HepG2 (cell line): ENCODE measurements around the gene SMARCD1. TPM values are rescaled to one million over a fixed set of nuclear protein-coding genes. Genes with fewer than 3 reads are reported as not detected.

Experiments used
- ATAC-seq: fragments of 200-7000 bp; cut with Tn5 transposase; 3 replicates; pipeline ENCODE4 v1.9.1; 2020; ENCODE audit warnings: mild to moderate bottlenecking, moderate library complexity
- BruUV-seq: library from RNA; stranded (reverse); fragments of 400-500 nt; replicated peaks from 2 replicates; lab custom pipeline; 2021; lab: Mats Ljungman, UMichigan
- CTCF ChIA-PET: fragments of 300-600 bp; formaldehyde crosslinking; extraction: SDS; loops from one replicate; lab custom pipeline; 2021; ENCODE audit warnings: low total read pairs, inconsistent platforms, low intra/inter-chr PET ratio; lab: Yijun Ruan, JAX
- POLR2A ChIA-PET: fragments of 350-600 bp; sonication (Branson Sonifier 250); formaldehyde crosslinking; loops from one replicate; lab custom pipeline; 2020; ENCODE audit warnings: antibody characterized with exemption, inconsistent platforms; lab: Yijun Ruan, JAX
- DNase-seq: peaks from one replicate; pipeline ENCODE4 v3.0.0-alpha.2; 2015; ENCODE audit warnings: low spot score
- FAIRE-seq: peaks from 3 replicates; lab custom pipeline; 2011; peaks lifted over from hg19 to GRCh38; lab: Jason Lieb, UNC
- H2AFZ ChIP-seq: one replicate; pipeline ENCODE4 v1.6.1; 2011; ENCODE audit warnings: low read length, inconsistent platforms
- H3K27ac ChIP-seq: fragments of 300-600 bp; 3 replicates; pipeline ENCODE4 v1.8.0; 2011; ENCODE audit warnings: mixed run types, mild to moderate bottlenecking, mixed read lengths, low read length, inconsistent platforms; ENCODE audit not compliant: insufficient read depth; ENCODE audit errors: extremely low read length
- H3K27me3 ChIP-seq, 2 experiments: fragments of 200-600 bp in 1 of 2; 2 replicates in 1 of 2; 3 replicates in 1 of 2; pipeline versions ENCODE4 v1.6.0 to v1.8.0; 2011; ENCODE audit warnings: low read length in 2 of 2, mild to moderate bottlenecking in 2 of 2, moderate library complexity in 2 of 2, inconsistent platforms in 1 of 2; ENCODE audit not compliant: insufficient read depth in 2 of 2, control insufficient read depth in 1 of 2
- H3K36me3 ChIP-seq, 2 experiments: fragments of 200-600 bp in 1 of 2; replicated peaks in 1 of 2; 2 replicates in 1 of 2; 3 replicates in 1 of 2; pipeline versions ENCODE4 v1.5.1 to v1.8.0; 2011; ENCODE audit warnings: low read length in 2 of 2, inconsistent platforms in 1 of 2; ENCODE audit not compliant: insufficient read depth in 2 of 2, control insufficient read depth in 1 of 2
- H3K4me1 ChIP-seq: 2 replicates; pipeline ENCODE4 v1.5.1; 2012; ENCODE audit warnings: low read length, inconsistent platforms; ENCODE audit not compliant: insufficient read depth
- H3K4me2 ChIP-seq: 2 replicates; pipeline ENCODE4 v1.6.0; 2011; ENCODE audit warnings: low read depth, low read length, inconsistent platforms
- H3K4me3 ChIP-seq, 3 experiments: fragments of 200-600 bp in 1 of 3; sonication (generic), shearing (Covaris generic) in 1 of 3; replicated peaks in 1 of 3; 2 replicates each; pipeline ENCODE4 v1.5.1; 2011 to 2016; ENCODE audit warnings: low read length in 3 of 3, inconsistent platforms in 2 of 3, low read depth in 2 of 3, mild to moderate bottlenecking in 2 of 3, control low read depth in 1 of 3, mixed read lengths in 1 of 3; ENCODE audit not compliant: insufficient read depth in 1 of 3
- H3K79me2 ChIP-seq: one replicate; pipeline ENCODE4 v1.6.1; 2011; ENCODE audit warnings: low read length, inconsistent platforms; ENCODE audit not compliant: insufficient read depth
- H3K9ac ChIP-seq: 2 replicates; pipeline ENCODE4 v1.6.0; 2011; ENCODE audit warnings: mild to moderate bottlenecking, low read depth, low read length, inconsistent platforms; ENCODE audit not compliant: insufficient read depth
- H3K9me3 ChIP-seq: 2 replicates; pipeline ENCODE4 v1.5.1; 2012; ENCODE audit warnings: mild to moderate bottlenecking, low read length
- H4K20me1 ChIP-seq: 2 replicates; pipeline ENCODE4 v1.6.0; 2011; ENCODE audit warnings: inconsistent platforms, mild to moderate bottlenecking, low read length, moderate library complexity; ENCODE audit not compliant: insufficient read depth
- ARID2 ChIP-seq: sonication (generic); formaldehyde crosslinking; IDR thresholded peaks from 2 replicates; pipeline ENCODE4 v1.8.1; 2022; ENCODE audit warnings: mild to moderate bottlenecking, missing genetic modification reagents, borderline replicate concordance
- BCL3 ChIP-seq: sonication (generic); formaldehyde crosslinking; IDR thresholded peaks from 2 replicates; pipeline ENCODE4 v1.5.1; 2020; ENCODE audit warnings: mild to moderate bottlenecking, missing genetic modification reagents, moderate library complexity
- EEA1 ChIP-seq: sonication (generic); formaldehyde crosslinking; IDR thresholded peaks from 2 replicates; pipeline ENCODE4 v1.5.1; 2020; ENCODE audit warnings: mild to moderate bottlenecking, missing genetic modification reagents, borderline replicate concordance
- ETS1 ChIP-seq: sonication (generic); formaldehyde crosslinking; IDR thresholded peaks from 2 replicates; pipeline ENCODE4 v1.4.0; 2020; ENCODE audit warnings: missing genetic modification reagents
- GRHL1 ChIP-seq: sonication (generic); formaldehyde crosslinking; conservative IDR thresholded peaks from 2 replicates; pipeline ENCODE4 v1.8.0; 2022; ENCODE audit warnings: missing genetic modification reagents
- HCFC1 ChIP-seq: fragments of 150-350 bp; IDR thresholded peaks from 2 replicates; pipeline ENCODE4 v1.6.1; 2014; ENCODE audit warnings: low read depth, low read length
- MED8 ChIP-seq: sonication (generic); formaldehyde crosslinking; IDR thresholded peaks from 2 replicates; pipeline ENCODE4 v1.8.1; 2023; ENCODE audit warnings: mild to moderate bottlenecking, missing genetic modification reagents; ENCODE audit not compliant: insufficient replicate concordance
- MYNN ChIP-seq: sonication (generic); formaldehyde crosslinking; IDR thresholded peaks from 2 replicates; pipeline ENCODE4 v1.4.0; 2020; ENCODE audit warnings: mild to moderate bottlenecking, low read depth, missing genetic modification reagents
- SAFB2 ChIP-seq: sonication (generic); formaldehyde crosslinking; IDR thresholded peaks from 2 replicates; pipeline ENCODE4 v1.5.1; 2020; ENCODE audit warnings: missing genetic modification reagents, low read depth, mild to moderate bottlenecking, borderline replicate concordance
- SPEN ChIP-seq: sonication (generic); formaldehyde crosslinking; IDR thresholded peaks from 2 replicates; pipeline ENCODE4 v1.5.1; 2020; ENCODE audit warnings: low read depth, mild to moderate bottlenecking, missing genetic modification reagents
- THAP7 ChIP-seq: sonication (generic); formaldehyde crosslinking; IDR thresholded peaks from 2 replicates; pipeline ENCODE4 v1.8.1; 2023; ENCODE audit warnings: mild to moderate bottlenecking, missing genetic modification reagents
- TP53 ChIP-seq: sonication (generic); formaldehyde crosslinking; conservative IDR thresholded peaks from 2 replicates; pipeline ENCODE4 v1.4.0; 2020; ENCODE audit warnings: missing genetic modification reagents
- ZNF264 ChIP-seq: sonication (generic); formaldehyde crosslinking; IDR thresholded peaks from 2 replicates; pipeline ENCODE4 v1.4.0; 2020; ENCODE audit warnings: missing genetic modification reagents
- ZNF501 ChIP-seq: sonication (generic); formaldehyde crosslinking; IDR thresholded peaks from 2 replicates; pipeline ENCODE4 v1.5.1; 2020; ENCODE audit warnings: mild to moderate bottlenecking, moderate library complexity, missing genetic modification reagents
- ZNF552 ChIP-seq: sonication (generic); formaldehyde crosslinking; IDR thresholded peaks from 2 replicates; pipeline ENCODE4 v1.9.0; 2022; ENCODE audit warnings: missing genetic modification reagents, mild to moderate bottlenecking, borderline replicate concordance
- ZNF616 ChIP-seq: sonication (generic); formaldehyde crosslinking; IDR thresholded peaks from 2 replicates; pipeline ENCODE4 v1.5.0; 2020; ENCODE audit warnings: low read depth, mild to moderate bottlenecking, missing genetic modification reagents
- ZNF678 ChIP-seq: sonication (generic); formaldehyde crosslinking; IDR thresholded peaks from 2 replicates; pipeline ENCODE4 v1.4.0; 2020; ENCODE audit warnings: mild to moderate bottlenecking, missing genetic modification reagents
- ZNF761 ChIP-seq: sonication (generic); formaldehyde crosslinking; conservative IDR thresholded peaks from 2 replicates; pipeline ENCODE4 v1.4.0; 2020; ENCODE audit warnings: mild to moderate bottlenecking, missing genetic modification reagents
- ZNF772 ChIP-seq: sonication (generic); formaldehyde crosslinking; IDR thresholded peaks from 2 replicates; pipeline ENCODE4 v1.5.0; 2020; ENCODE audit warnings: mild to moderate bottlenecking, missing genetic modification reagents
- WGBS: methylation state at CpG from one replicate; pipeline ENCODE4 v1.1.6; 2017; ENCODE audit warnings: low lambda C conversion rate; 5-methylcytosine and 5-hydroxymethylcytosine counted together
- in situ Hi-C: cut with HindIII; loops from 2 replicates; pipeline ENCODE4 v1.10.0; 2017; ENCODE audit warnings: low pct_unique_long_range_greater_than_20kb; ENCODE audit not compliant: extremely low pct_ligation_motif_present
- intact Hi-C: fragments of 100-400 bp; cut with micrococcal nuclease; formaldehyde crosslinking; loops from one replicate; pipeline ENCODE4 v1.10.0; 2022; ENCODE audit not compliant: unreplicated experiment
- polyA plus RNA-seq, 8 experiments: library from polyadenylated mRNA; depleted of rRNA in 3 of 8; stranded (reverse) in 7 of 8; unstranded in 1 of 8; fragments of >200 nt; fragmentation: Illumina TruSeq in 4 of 8; extraction: Trizol in 4 of 8; gene quantifications; 2 replicates each; pipeline versions ENCODE4 v1.2.1 to v1.2.3, GENCODE V29; 2011 to 2016; ENCODE audit warnings: low read depth in 4 of 8, missing spikeins in 1 of 8, mixed read lengths in 1 of 8; ENCODE audit not compliant: insufficient read depth in 1 of 8
- total RNA-seq, 5 experiments: library from RNA; depleted of rRNA; stranded (reverse); fragments of >200 nt; fragmentation: Illumina TruSeq; extraction: Trizol; gene quantifications; 2 replicates each; pipeline ENCODE4 v1.2.3, GENCODE V29; 2016; ENCODE audit warnings: low read depth in 1 of 5

SMARCD1 gene
- total and polyA plus RNA-seq, 2 of the 13 experiments (the other 11 are each of a cell fraction or from before 2014, with no cell fraction given) = 51.7 to 54.6 TPM

- TF ChIP-seq ZNF772 (CRISPR knock-in tag) (no peak), ZNF552 (CRISPR knock-in tag) (no peak), SPEN (no peak), MED8 (CRISPR knock-in tag) (no peak), HCFC1 (no peak), ZNF616 (CRISPR knock-in tag) (no peak), ZNF501 (CRISPR knock-in tag) (no peak)
Measured at GRCh38 chr12:50062728-50063460, 22.2 kb upstream of the SMARCD1 start (continued).

GRCh38 chr12:50065726-50066310 lies 19.3 kb upstream of the SMARCD1 start:
- no peak overlapping the region for H3K4me3 ChIP-seq
- H3K27ac ChIP-seq = no peak overlapping the region
- H3K36me3 ChIP-seq = no peaks in the 10 kb centered on the region
- BruUV-seq = no TSS peak
- no peak overlapping the region for H2AFZ ChIP-seq
- H3K79me2 ChIP-seq = no peaks in the 10 kb centered on the region
- intact Hi-C loops = no loop called here
- H3K9ac ChIP-seq = no peak overlapping the region
- FAIRE-seq (no peak), DNase-seq (no peak), ATAC-seq (no peak)
- WGBS = 26% methylated on average over 3 of the region's 3 CpGs
- in situ Hi-C loops = no loop called here
- no peaks in the 10 kb centered on the region for H3K9me3 ChIP-seq
- POLR2A ChIA-PET = no interaction called here
- CTCF ChIA-PET = no interaction called here
- no peaks in the 10 kb centered on the region; a peak in 2 of 5 replicates for H3K27me3 ChIP-seq
- H3K4me1 ChIP-seq = peaks cover 5% of the 10 kb centered on the region; the same call in 1 of the 2 replicates
- no peak overlapping the region for H3K4me2 ChIP-seq
- H4K20me1 ChIP-seq = no peaks in the 10 kb centered on the region
- TF ChIP-seq ETS1 (CRISPR knock-in tag) (no peak), ARID2 (CRISPR knock-in tag) (no peak), BCL3 (CRISPR knock-in tag) (no peak), GRHL1 (no peak), ZNF761 (CRISPR knock-in tag) (no peak), ZNF264 (no peak), SAFB2 (CRISPR knock-in tag) (no peak), MYNN (no peak), ZNF678 (no peak), EEA1 (CRISPR knock-in tag) (no peak), TP53 (CRISPR knock-in tag) (no peak), THAP7 (CRISPR knock-in tag) (no peak)
